Measurements from ENCODE around the gene IL17RB.

DNA sequence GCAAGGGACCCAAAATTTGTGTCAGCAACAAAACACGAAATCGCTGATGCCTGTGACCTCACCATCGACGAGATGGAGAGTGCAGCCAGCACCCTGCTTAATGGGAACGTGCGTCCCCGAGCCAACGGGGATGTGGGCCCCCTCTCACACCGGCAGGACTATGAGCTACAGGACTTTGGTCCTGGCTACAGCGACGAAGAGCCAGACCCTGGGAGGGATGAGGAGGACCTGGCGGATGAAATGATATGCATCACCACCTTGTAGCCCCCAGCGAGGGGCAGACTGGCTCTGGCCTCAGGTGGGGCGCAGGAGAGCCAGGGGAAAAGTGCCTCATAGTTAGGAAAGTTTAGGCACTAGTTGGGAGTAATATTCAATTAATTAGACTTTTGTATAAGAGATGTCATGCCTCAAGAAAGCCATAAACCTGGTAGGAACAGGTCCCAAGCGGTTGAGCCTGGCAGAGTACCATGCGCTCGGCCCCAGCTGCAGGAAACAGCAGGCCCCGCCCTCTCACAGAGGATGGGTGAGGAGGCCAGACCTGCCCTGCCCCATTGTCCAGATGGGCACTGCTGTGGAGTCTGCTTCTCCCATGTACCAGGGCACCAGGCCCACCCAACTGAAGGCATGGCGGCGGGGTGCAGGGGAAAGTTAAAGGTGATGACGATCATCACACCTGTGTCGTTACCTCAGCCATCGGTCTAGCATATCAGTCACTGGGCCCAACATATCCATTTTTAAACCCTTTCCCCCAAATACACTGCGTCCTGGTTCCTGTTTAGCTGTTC, 35.0 kb upstream of the IL17RB start:
- no peak for TF ChIP-seq EZH2phosphoT487 (IDR thresholded peaks at IDR 0.05; ENCODE audit: insufficient read depth, low read depth)
- no peak for TF ChIP-seq EZH2 (IDR thresholded peaks at IDR 0.05; ENCODE audit: insufficient read depth, poor library complexity, severe bottlenecking)

All from GM23248 (cell line).